Measurements from ENCODE around the gene ATP1A2.
"Not testable (repeated sequence)": the region's sequence is repeated elsewhere in the genome, so short reads cannot be mapped to it uniquely, and the experiment has no call there.

ATP1A2 gene

GRCh38 chr1:160122978-160123495 lies 7.5 kb downstream of the ATP1A2 start:
- no peak for DNase-seq (ENCODE audit: low read depth in 3 of 3, low spot score in 1 of 3)

GRCh38 chr1:160123726-160124125 lies 8.2 kb downstream of the ATP1A2 start:
- no peak for DNase-seq (ENCODE audit: low read depth in 3 of 3, low spot score in 1 of 3)

DNA sequence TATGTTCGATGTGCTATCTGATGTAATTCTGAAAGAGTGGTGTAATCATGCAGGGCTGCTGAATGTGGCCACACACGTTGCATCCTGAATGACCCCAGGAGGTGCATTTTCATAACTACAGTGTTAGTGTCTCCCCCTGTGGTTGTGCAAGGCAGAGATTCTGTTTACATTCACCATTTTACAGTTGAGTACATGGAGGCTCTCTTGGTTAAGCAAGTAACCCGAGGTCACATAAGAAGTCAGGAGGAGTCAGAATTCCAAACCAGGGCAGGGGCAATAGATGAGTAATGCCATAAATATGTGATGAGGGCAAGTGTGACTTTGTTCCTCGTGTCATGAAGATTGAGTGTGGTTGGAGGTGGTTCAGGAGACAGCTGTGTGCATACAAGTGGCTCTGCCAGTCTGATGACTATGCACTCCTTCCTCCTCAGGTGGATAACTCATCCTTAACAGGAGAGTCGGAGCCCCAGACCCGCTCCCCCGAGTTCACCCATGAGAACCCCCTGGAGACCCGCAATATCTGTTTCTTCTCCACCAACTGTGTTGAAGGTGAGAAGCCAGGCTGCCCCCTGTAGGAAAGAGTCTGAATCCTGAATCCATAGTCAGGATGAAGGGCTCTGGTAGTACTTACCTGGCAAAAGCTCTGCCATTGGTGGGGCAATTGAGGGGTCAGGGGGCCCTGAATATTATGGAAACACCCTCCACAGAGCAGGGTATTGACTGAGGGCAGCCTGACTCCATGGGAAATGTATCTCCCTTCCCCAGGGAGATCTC lies 9.3 kb downstream of the ATP1A2 start:
- DNase-seq (ENCODE audit: low read depth in 3 of 3, low spot score in 1 of 3) = no peak

- DNase-seq (ENCODE audit: low read depth in 3 of 3, low spot score in 1 of 3) = no peak
These were observed 10.2 kb downstream of the ATP1A2 start for GRCh38 chr1:160125746-160126145.

DNA sequence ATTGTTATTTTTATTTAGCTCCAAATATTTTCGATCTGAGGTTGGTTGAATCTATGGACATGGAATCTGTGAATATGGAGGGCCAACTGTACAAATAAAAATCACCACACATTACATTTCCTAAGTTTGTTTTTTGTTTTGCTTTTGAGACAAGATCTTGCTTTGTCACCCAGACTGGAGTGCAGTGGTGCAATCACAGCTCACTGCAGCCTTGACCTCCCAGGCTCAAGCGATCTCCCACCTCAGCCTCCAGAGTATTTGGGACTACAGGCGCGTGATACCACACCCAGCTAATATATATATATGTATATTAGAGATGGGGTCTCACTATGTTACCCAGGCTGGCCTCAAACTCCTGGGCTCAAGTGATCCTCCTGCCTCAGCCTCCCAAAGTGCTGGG lies 10.8 kb downstream of the ATP1A2 start:
- not testable (repeated sequence) for DNase-seq (ENCODE audit: low read depth in 3 of 3, low spot score in 1 of 3)

DNA sequence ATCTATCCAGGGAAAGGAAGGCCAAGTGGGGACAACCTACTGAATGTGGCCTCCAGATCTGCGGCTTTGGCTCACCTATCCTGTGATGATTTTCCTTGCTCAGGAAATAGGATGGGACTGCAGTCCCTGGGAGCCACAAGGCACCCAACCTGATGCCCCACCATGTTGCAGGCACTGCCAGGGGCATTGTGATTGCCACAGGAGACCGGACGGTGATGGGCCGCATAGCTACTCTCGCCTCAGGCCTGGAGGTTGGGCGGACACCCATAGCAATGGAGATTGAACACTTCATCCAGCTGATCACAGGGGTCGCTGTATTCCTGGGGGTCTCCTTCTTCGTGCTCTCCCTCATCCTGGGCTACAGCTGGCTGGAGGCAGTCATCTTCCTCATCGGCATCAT lies 11.8 kb downstream of the ATP1A2 start:
- no peak for DNase-seq (ENCODE audit: low read depth in 3 of 3, low spot score in 1 of 3)

GRCh38 chr1:160127865-160128523 lies 12.4 kb downstream of the ATP1A2 start:
- DNase-seq (ENCODE audit: low read depth in 3 of 3, low spot score in 1 of 3) = no peak

GRCh38 chr1:160128636-160129035 lies 13.1 kb downstream of the ATP1A2 start:
- no peak for DNase-seq (ENCODE audit: low read depth in 3 of 3, low spot score in 1 of 3)

DNA sequence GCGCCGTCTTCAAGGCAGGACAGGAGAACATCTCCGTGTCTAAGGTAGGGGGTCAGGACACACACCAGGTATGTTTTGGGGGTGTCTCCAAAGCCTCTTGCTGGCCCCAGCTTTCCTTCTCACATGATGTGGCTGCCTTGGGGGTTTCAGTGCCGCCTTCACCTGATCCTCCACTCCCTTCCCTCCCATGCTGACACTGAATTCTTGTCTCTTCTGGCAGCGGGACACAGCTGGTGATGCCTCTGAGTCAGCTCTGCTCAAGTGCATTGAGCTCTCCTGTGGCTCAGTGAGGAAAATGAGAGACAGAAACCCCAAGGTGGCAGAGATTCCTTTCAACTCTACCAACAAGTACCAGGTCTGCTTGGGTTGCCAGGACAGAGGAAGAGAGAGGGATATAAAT lies 13.5 kb downstream of the ATP1A2 start:
- no peak for DNase-seq (ENCODE audit: low read depth in 3 of 3, low spot score in 1 of 3)

DNA sequence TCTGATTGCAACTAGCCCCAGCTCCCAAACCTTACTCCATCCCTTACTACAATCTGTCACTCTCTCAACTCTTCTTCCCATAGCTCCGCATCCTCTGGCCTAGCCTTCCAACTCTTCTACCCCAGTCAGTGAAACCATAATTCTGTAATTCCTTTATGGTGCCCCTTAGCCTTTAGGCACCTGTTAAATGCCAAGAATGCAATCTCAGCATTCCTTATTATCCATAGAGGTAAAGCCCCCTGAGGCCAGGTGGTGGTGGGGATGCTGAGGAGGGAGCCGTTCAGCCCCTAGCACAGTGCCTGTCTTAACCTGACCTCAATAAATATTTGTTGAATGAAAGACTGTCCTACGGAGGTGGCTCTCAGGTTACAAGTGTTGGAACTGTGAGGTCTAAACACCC lies 14.0 kb downstream of the ATP1A2 start:
- DNase-seq (ENCODE audit: low read depth in 3 of 3, low spot score in 1 of 3) = no peak

DNA sequence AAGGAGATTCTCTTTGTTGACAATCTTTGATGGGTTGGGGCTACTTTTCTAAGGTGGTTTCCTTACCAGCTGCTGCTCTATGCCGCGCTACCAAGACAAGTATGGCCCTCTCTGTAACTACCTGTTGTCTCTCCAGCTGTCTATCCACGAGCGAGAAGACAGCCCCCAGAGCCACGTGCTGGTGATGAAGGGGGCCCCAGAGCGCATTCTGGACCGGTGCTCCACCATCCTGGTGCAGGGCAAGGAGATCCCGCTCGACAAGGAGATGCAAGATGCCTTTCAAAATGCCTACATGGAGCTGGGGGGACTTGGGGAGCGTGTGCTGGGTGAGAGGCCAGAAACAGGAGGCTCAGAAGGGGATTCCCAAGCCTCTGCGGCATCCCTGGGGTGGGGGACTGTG lies 14.4 kb downstream of the ATP1A2 start:
- no peak for DNase-seq (ENCODE audit: low read depth in 3 of 3, low spot score in 1 of 3)

GRCh38 chr1:160130486-160130885 lies 14.9 kb downstream of the ATP1A2 start:
- no peak for DNase-seq (ENCODE audit: low read depth in 3 of 3, low spot score in 1 of 3)

DNA sequence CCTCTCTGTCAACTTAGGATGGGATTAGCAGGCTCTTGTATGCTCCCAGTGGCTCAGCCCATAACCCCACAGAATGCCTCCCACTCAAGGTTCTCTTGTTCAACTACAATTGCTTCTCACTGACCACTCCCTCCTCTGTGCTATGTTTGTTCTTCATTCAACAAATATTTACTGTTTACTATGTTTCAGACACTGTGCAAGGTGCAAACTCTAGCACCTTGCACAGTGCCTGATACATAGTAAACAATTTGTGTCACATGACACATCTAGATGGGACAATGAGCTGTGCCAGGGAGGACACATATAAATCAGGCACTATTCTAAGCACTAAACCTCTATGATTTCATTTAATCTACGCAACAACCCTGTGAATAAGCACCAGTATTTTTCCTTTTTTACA lies 15.4 kb downstream of the ATP1A2 start:
- no peak for DNase-seq (ENCODE audit: low read depth in 3 of 3, low spot score in 1 of 3)

DNA sequence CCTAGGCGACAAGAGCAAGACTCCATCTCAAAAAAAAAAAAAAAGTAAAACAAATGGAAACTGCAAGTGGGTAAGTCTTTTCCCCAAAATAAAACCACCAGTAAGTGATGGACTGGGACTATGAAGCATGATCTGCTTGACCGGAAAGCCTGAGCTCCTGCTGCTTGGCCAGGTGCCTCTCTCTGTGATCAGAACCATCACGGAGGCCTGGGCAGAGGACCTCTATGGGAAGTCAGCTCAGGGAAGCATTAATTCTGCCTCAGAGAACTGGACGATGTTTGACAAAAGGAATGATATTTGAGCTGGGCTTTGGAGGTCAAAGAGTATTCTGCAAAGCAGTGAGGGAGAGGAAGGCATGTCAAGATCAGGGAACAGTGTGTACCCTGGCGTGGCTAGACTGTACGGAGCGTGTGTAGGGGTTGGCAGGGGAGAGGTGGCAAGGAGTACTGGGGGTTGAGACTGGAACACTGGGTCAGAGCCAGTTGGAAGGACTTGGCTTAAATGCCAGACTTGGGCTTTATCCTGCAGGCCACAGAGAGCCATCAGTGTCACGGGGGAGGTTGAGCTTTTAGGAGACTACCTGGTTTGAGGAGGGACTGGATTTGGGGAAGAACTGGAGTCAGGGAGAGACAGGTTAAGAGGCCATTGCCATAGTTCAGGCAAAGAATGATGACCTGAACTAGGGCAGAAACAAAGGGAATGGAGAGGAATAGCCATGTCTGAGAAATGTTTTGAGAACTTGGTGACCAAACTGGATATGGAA lies 16.4 kb downstream of the ATP1A2 start:
- no peak for DNase-seq (ENCODE audit: low read depth in 3 of 3, low spot score in 1 of 3)

DNA sequence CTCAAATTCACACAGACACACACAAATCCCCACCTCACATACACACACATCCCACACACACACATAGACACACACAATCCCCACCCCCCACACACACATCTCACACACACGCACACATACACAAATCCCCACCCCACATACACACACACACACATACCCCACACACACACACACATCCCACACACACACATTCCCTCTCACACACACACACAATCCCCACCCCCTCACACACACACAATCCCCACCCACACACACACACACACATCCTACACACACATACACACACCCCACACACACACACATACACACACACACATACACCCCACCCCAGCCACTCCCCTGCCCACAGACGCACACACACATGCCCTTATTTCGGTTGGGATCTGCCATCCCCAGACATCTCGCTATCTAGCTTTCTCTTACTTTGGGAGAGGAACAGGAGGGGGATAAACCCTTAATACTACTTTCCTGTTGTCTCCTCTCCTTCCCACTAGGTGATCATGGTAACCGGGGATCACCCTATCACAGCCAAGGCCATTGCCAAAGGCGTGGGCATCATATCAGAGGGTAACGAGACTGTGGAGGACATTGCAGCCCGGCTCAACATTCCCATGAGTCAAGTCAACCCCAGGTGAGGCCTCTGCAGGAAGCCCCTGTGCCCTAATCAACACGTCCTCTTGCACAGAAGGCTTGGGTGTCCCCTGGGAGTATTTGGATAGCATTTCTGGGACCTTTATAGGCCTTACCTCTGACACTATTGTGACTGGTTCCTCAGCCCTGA lies 18.6 kb downstream of the ATP1A2 start:
- no peak for DNase-seq (ENCODE audit: low read depth in 3 of 3, low spot score in 1 of 3)

DNA sequence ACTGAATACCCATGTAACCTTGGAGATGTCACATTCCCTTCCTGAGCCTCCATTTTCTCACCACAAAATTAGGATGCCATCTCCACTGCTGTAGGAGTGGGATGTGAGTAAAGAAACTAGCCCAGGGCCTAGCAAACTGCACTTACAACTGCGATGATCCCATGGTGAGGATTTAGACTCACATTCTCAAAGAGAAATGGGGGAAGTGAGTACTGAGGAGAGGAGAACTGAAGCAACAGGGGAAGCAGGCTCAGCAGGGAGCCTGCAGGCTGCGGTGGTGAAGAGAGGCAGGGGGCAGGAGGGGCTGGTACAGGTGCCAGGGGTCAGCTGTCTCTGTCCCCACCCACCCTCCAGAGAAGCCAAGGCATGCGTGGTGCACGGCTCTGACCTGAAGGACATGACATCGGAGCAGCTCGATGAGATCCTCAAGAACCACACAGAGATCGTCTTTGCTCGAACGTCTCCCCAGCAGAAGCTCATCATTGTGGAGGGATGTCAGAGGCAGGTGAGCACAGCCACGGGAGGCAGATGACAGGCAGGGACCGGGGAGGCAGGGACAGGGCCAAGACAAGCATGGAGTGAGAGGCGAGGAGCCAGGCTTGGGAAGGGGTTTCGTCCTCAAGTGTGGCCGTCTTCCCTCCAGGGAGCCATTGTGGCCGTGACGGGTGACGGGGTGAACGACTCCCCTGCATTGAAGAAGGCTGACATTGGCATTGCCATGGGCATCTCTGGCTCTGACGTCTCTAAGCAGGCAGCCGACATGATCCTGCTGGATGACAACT lies 19.4 kb downstream of the ATP1A2 start:
- no peak for DNase-seq (ENCODE audit: low read depth in 3 of 3, low spot score in 1 of 3)

GRCh38 chr1:160136121-160136925 lies 20.8 kb downstream of the ATP1A2 start:
- DNase-seq (ENCODE audit: low read depth in 3 of 3, low spot score in 1 of 3) = no peak

- no peak for DNase-seq (ENCODE audit: low read depth in 3 of 3, low spot score in 1 of 3)
These were observed 21.3 kb downstream of the ATP1A2 start for GRCh38 chr1:160136926-160137200.

DNA sequence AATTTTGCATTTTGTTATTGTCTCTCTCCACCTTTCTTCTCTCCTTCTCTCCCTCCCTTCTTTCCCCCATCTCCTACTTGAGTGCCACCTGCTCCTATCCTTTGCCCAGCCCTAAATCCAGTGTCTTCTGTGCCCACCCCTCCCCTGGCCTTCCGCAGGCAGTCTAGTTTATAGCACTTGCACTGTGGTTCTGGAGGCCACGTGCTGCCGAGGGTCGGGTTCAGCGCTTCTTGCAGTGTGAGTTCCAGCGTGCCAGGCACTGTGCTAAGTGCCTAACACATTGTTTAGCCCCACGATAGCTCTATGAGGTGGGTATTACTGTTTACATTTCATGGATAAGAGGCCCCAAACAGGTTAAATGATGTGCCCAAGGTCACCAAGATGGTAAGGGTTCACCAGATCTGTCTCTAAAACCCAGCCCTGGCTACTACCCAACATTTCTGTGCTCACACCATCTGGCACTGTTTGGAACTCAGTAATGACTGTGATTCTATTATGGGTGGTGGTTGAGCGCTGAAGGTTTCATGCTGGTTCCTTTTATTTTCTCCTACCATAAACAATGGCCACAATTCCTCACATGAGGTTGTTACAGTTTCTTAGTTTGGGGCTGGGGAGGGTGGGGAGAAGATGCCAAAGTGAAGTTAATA lies 21.8 kb downstream of the ATP1A2 start:
- no peak for DNase-seq (ENCODE audit: low read depth in 3 of 3, low spot score in 1 of 3)
